ENCODE results near the gene ME2.
"Not testable (repeated sequence)": the region's sequence is repeated elsewhere in the genome, so short reads cannot be mapped to it uniquely, and the experiment has no call there.

Gene ME2

GRCh38 chr18:50981381-50981780, 102.5 kb downstream of the ME2 start:
- no peak for DNase-seq

GRCh38 chr18:50982086-50982801, 103.3 kb downstream of the ME2 start:
- DNase-seq: no peak

- DNase-seq: no peak
Measured at GRCh38 chr18:50982802-50983179, 103.9 kb downstream of the ME2 start.

GRCh38 chr18:50986360-50987087, 107.6 kb downstream of the ME2 start:
- DNase-seq: no peak

GRCh38 chr18:50987261-50987660, 108.3 kb downstream of the ME2 start:
- DNase-seq: no peak

- DNase-seq: no peak
Measured at GRCh38 chr18:50989711-50990110, 110.8 kb downstream of the ME2 start.

- DNase-seq: no peak
Measured at GRCh38 chr18:50992351-50992762, 113.4 kb downstream of the ME2 start.

- no peak for DNase-seq
Measured at GRCh38 chr18:50994031-50994430, 115.1 kb downstream of the ME2 start.

GRCh38 chr18:51003174-51003573, 124.3 kb downstream of the ME2 start:
- not testable (repeated sequence) for DNase-seq

Measured in activated CD8-positive, alpha-beta memory T cell treated with anti-CD3 and anti-CD28 coated beads, Interleukin-2, amount 50 U/mL, for 4 hours (primary cell).